ENCODE measurements around the gene SLC6A17.

SLC6A17 gene

DNA sequence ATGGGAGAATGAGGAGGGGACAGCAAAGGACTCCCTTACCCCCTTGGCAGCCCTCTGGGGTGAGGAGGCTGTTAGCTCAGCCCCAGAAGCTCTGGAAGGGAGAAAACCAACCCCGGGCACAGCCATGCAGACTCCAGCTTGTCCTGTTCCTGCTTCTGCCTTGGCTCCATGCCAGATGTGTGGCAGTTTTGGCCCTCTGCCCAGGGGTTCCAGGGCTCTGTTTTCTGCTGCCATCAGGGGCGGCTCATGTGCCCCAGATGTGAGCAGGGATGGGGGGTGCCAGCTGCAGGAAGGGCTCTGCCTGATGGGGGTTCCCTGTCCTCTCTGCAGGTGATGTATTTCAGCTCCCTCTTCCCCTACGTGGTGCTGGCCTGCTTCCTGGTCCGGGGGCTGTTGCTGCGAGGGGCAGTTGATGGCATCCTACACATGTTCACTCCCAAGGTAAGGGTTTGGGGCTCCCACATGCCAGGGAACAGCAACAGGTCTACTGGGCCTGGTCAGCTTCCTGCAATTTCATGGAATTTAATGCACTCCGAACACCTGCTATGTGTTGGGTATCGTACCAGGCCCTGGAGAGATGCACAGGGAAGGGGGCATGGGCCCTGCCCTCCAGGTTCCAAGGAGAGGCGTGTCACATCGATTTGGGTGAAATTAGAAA lies 26.1 kb downstream of the SLC6A17 start:
- no peaks in the 10 kb centered on the region for H3K27me3 ChIP-seq (ENCODE audit: low read depth, low read length)
- H3K36me3 ChIP-seq (ENCODE audit: control insufficient read depth in 1 of 2, insufficient read depth in 2 of 2, low read length in 2 of 2) = no peaks in the 10 kb centered on the region
- H3K27ac ChIP-seq (ENCODE audit: low read length) = no peak overlapping the region
- H3K4me3 ChIP-seq (ENCODE audit: low read depth in 1 of 2, low read length in 2 of 2) = no peak overlapping the region
- H3K9me3 ChIP-seq (ENCODE audit: control insufficient read depth in 1 of 2, low read length in 2 of 2) = no peaks in the 10 kb centered on the region
- H3K4me1 ChIP-seq (ENCODE audit: control insufficient read depth in 1 of 2, insufficient read depth in 2 of 2, low read length in 2 of 2) = no peaks in the 10 kb centered on the region

DNA sequence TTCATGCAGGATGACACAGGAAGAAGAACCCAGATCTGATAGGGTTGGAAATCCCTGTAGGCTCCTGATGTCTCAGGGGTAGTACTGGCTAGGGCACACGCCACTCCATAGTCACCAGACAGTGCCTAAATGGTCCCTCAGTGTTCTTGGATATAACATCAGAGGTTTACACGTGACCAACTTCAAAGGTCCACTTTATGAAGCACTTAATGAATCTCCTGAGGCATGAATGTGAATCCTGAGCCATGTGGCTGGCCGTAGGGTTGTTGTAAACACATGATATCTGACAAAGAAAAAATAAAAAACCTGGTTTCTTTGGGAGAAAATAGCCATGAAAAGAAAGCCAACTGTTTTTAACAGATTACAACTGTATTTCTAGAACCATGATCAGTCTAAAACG lies 27.5 kb downstream of the SLC6A17 start:
- H3K4me3 ChIP-seq (ENCODE audit: low read depth in 1 of 2, low read length in 2 of 2) = no peak overlapping the region
- no peaks in the 10 kb centered on the region for H3K36me3 ChIP-seq (ENCODE audit: control insufficient read depth in 1 of 2, insufficient read depth in 2 of 2, low read length in 2 of 2)

DNA sequence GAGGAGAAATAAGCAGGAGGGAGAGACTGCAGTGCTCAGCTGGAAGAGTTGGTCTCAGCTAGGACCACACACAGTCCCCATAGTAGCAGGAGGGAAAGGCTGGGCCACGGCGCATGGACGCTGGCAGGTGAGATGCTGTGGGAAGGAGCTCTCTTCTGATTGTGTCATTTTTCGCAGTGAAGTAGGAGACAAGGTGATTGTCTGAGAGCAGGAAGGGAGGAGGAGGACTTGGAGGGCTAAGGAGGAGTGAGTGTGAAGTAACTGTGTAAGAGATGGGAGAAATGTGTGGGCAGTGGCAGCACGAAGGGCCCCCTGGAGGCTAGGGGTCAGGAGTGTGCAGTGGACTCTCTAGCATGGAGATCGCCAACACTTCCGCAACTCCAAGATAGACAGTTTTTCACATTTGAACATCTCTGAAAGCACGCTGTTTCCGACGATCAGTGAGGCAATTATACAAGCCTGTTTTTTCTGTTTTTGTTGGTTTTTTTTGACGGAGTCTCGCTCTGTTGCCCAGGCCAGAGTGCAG lies 33.4 kb downstream of the SLC6A17 start:
- Histone ChIP-seq H3K9me3 (ENCODE audit: control insufficient read depth in 1 of 2, low read length in 2 of 2) (no peaks in the 10 kb centered on the region), H3K4me1 (ENCODE audit: control insufficient read depth in 1 of 2, insufficient read depth in 2 of 2, low read length in 2 of 2) (peaks cover 0 to 12% of the 10 kb centered on the region in 2 donors), H3K27ac (ENCODE audit: low read length) (no peak overlapping the region), H3K27me3 (ENCODE audit: low read depth, low read length) (no peaks in the 10 kb centered on the region), H3K36me3 (ENCODE audit: control insufficient read depth in 1 of 2, insufficient read depth in 2 of 2, low read length in 2 of 2) (no peaks in the 10 kb centered on the region), H3K4me3 (ENCODE audit: low read depth in 1 of 2, low read length in 2 of 2) (no peak overlapping the region)

More for the DNA sequence above, 27.5 kb downstream of the SLC6A17 start:
- Histone ChIP-seq H3K9me3 (ENCODE audit: control insufficient read depth in 1 of 2, low read length in 2 of 2) (no peaks in the 10 kb centered on the region), H3K27ac (ENCODE audit: low read length) (no peak overlapping the region), H3K27me3 (ENCODE audit: low read depth, low read length) (no peaks in the 10 kb centered on the region), H3K4me1 (ENCODE audit: control insufficient read depth in 1 of 2, insufficient read depth in 2 of 2, low read length in 2 of 2) (no peaks in the 10 kb centered on the region)

DNA sequence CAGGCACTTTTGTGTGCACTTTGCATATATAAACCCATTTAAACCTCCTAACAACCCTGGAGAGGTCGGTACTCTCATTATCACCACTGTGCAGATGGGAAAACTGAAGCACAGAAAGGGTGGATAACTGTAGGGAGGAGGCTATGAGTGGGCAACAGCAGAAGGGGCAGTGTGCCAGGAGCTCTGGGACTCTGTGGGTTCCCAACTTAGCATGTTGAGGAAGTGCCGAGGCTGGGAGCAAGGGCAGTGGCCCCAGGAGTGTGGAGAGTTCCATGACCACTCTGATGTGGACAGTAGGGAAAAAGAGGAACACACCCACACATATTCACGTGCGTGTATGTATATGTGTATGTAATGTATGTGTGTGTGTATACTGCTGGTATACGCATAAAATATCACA lies 34.2 kb downstream of the SLC6A17 start:
- Histone ChIP-seq H3K27ac (ENCODE audit: low read length) (no peak overlapping the region), H3K36me3 (ENCODE audit: control insufficient read depth in 1 of 2, insufficient read depth in 2 of 2, low read length in 2 of 2) (no peaks in the 10 kb centered on the region), H3K4me1 (ENCODE audit: control insufficient read depth in 1 of 2, insufficient read depth in 2 of 2, low read length in 2 of 2) (peaks cover 0 to 12% of the 10 kb centered on the region in 2 donors), H3K4me3 (ENCODE audit: low read depth in 1 of 2, low read length in 2 of 2) (no peak overlapping the region), H3K9me3 (ENCODE audit: control insufficient read depth in 1 of 2, low read length in 2 of 2) (no peaks in the 10 kb centered on the region), H3K27me3 (ENCODE audit: low read depth, low read length) (no peaks in the 10 kb centered on the region)

DNA sequence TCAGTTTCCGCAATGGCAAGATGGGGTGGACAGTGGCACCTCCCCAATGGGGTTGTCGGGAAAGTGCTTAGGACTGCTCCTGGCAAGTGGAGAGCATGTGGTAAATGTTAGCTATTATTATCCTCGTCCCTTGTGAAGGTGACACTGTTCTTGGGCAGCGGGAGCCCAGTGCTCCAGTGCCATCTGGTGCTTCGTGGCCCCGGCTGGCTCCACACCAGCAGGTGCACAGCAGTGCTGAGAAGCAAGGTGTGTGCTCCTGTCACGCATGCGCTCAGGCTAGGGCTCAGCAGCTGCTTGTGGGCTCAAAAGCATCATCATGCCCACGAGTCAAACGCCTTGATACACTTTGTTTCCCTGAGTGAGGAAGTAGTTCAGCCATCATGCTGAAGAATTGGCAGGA lies 34.9 kb downstream of the SLC6A17 start:
- Histone ChIP-seq H3K27me3 (ENCODE audit: low read depth, low read length) (no peaks in the 10 kb centered on the region), H3K27ac (ENCODE audit: low read length) (no peak overlapping the region), H3K4me1 (ENCODE audit: control insufficient read depth in 1 of 2, insufficient read depth in 2 of 2, low read length in 2 of 2) (peaks cover 0 to 12% of the 10 kb centered on the region in 2 donors), H3K36me3 (ENCODE audit: control insufficient read depth in 1 of 2, insufficient read depth in 2 of 2, low read length in 2 of 2) (no peaks in the 10 kb centered on the region), H3K4me3 (ENCODE audit: low read depth in 1 of 2, low read length in 2 of 2) (no peak overlapping the region), H3K9me3 (ENCODE audit: control insufficient read depth in 1 of 2, low read length in 2 of 2) (no peaks in the 10 kb centered on the region)

DNA sequence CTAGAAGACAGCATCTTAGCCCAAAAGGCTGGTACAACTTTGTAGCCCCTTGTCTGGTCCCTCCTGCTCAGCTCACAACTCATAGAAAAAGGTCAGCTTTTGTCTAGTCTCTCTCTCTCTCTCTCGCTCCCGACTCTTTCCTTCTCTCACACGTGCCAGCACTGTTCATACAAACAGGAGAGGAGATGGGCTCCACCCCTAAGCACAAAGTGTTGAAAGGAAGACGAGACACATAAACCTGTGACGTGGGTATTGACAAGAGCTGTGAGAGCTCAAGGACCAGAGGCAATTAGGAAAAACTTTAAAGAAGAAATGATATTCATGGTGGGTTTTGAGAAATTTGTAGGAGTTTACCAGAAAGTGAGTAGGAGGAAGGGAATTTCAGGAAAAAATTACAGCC lies 36.3 kb downstream of the SLC6A17 start:
- no peaks in the 10 kb centered on the region for H3K9me3 ChIP-seq (ENCODE audit: control insufficient read depth in 1 of 2, low read length in 2 of 2)
- H3K27ac ChIP-seq (ENCODE audit: low read length) = no peak overlapping the region
- H3K27me3 ChIP-seq (ENCODE audit: low read depth, low read length) = no peaks in the 10 kb centered on the region
- peaks cover 0 to 12% of the 10 kb centered on the region in 2 donors for H3K4me1 ChIP-seq (ENCODE audit: control insufficient read depth in 1 of 2, insufficient read depth in 2 of 2, low read length in 2 of 2)
- no peaks in the 10 kb centered on the region for H3K36me3 ChIP-seq (ENCODE audit: control insufficient read depth in 1 of 2, insufficient read depth in 2 of 2, low read length in 2 of 2)
- H3K4me3 ChIP-seq (ENCODE audit: low read depth in 1 of 2, low read length in 2 of 2) = no peak overlapping the region

DNA sequence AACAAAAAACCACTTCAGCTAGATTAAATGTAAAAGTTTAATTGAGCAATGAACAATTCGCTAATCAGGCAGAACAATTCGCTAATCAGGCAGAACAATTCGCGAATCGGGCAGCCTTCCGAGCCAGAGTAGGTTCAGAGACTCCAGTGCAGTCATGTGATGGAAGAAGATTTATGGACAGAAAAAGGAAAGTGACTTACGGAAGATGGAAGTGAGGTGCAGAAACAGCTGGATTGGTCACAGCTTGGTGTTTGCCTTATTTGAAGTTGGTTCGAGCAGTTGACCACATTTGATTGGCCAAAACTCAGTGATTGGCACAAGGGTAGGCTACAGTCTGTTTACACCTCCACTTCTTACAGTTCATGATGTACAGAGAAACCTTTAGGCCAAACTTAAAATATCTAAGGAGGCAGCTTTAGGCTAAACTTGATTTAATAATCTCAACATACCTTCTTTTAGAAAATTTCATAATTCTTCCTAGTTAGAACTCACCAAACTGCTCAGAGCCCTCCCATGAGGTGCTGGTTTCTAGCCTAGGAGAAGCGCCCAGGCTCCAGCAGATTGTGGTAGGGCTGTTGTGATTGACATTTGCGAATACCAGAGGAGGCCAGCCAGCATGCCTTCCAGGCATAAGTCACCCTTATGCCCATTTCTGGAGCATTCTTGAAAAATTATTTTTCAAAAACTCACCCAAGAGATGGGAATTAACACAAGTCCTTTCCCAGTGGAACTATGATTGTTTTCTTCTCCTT lies 37.0 kb downstream of the SLC6A17 start:
- Histone ChIP-seq H3K27me3 (ENCODE audit: low read depth, low read length) (no peaks in the 10 kb centered on the region), H3K4me3 (ENCODE audit: low read depth in 1 of 2, low read length in 2 of 2) (no peak overlapping the region), H3K4me1 (ENCODE audit: control insufficient read depth in 1 of 2, insufficient read depth in 2 of 2, low read length in 2 of 2) (peaks cover 0 to 12% of the 10 kb centered on the region in 2 donors), H3K9me3 (ENCODE audit: control insufficient read depth in 1 of 2, low read length in 2 of 2) (no peaks in the 10 kb centered on the region), H3K27ac (ENCODE audit: low read length) (no peak overlapping the region), H3K36me3 (ENCODE audit: control insufficient read depth in 1 of 2, insufficient read depth in 2 of 2, low read length in 2 of 2) (no peaks in the 10 kb centered on the region)

DNA sequence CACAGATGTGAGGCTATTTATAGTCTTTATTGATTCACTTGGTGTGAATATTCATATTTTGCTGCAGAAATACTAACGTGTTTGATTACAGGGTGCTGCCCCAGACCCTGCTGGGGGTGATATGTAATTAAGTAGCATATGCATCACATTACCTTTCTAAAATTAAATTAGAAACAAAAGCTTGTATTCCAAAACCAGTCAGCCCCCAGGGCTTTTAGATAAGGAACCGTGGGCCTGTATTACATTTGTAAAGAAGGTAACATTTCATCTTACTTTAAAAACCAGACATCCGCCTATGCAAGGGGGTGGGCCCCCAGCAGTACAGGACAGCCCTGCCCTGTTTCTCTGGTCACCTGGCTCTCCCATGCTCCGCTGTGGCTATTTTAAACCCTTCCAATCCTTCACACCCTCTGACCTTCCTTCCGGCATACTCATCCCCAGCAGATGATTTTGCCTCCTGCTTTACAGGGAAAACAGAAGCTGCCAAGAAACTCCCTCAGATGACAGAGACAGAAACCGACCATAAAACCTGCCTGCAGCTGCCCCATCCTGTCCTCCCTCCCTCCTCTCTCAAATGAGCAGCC lies 37.8 kb downstream of the SLC6A17 start:
- H3K27ac ChIP-seq (ENCODE audit: low read length) = no peak overlapping the region

DNA sequence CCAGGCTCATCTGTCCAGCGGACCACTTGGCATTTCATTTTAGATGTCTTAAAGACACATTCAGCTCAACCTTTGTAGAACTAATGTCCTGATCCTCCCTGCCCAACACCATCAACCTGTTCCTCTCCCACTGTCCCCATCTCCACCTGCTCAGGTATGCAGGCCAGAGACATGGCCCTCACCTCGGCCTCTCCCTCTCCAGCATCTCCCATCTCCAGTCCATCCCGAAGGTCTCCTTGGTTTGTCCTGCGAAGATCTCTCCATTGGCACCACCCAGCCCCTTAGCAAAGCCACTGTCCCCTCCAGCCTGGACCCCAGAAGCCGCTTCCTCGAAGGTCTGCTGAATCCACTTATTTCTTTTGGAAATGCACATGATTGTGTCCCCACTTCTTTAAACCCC lies 38.9 kb downstream of the SLC6A17 start:
- Histone ChIP-seq H3K27me3 (ENCODE audit: low read depth, low read length) (no peaks in the 10 kb centered on the region), H3K9me3 (ENCODE audit: control insufficient read depth in 1 of 2, low read length in 2 of 2) (no peaks in the 10 kb centered on the region), H3K4me1 (ENCODE audit: control insufficient read depth in 1 of 2, insufficient read depth in 2 of 2, low read length in 2 of 2) (peaks cover 0 to 12% of the 10 kb centered on the region in 2 donors), H3K36me3 (ENCODE audit: control insufficient read depth in 1 of 2, insufficient read depth in 2 of 2, low read length in 2 of 2) (no peaks in the 10 kb centered on the region), H3K27ac (ENCODE audit: low read length) (no peak overlapping the region), H3K4me3 (ENCODE audit: low read depth in 1 of 2, low read length in 2 of 2) (no peak overlapping the region)

More for the DNA sequence above, 37.8 kb downstream of the SLC6A17 start:
- Histone ChIP-seq H3K4me3 (ENCODE audit: low read depth in 1 of 2, low read length in 2 of 2) (no peak overlapping the region), H3K27me3 (ENCODE audit: low read depth, low read length) (no peaks in the 10 kb centered on the region), H3K36me3 (ENCODE audit: control insufficient read depth in 1 of 2, insufficient read depth in 2 of 2, low read length in 2 of 2) (no peaks in the 10 kb centered on the region), H3K9me3 (ENCODE audit: control insufficient read depth in 1 of 2, low read length in 2 of 2) (no peaks in the 10 kb centered on the region), H3K4me1 (ENCODE audit: control insufficient read depth in 1 of 2, insufficient read depth in 2 of 2, low read length in 2 of 2) (peaks cover 0 to 12% of the 10 kb centered on the region in 2 donors)

DNA sequence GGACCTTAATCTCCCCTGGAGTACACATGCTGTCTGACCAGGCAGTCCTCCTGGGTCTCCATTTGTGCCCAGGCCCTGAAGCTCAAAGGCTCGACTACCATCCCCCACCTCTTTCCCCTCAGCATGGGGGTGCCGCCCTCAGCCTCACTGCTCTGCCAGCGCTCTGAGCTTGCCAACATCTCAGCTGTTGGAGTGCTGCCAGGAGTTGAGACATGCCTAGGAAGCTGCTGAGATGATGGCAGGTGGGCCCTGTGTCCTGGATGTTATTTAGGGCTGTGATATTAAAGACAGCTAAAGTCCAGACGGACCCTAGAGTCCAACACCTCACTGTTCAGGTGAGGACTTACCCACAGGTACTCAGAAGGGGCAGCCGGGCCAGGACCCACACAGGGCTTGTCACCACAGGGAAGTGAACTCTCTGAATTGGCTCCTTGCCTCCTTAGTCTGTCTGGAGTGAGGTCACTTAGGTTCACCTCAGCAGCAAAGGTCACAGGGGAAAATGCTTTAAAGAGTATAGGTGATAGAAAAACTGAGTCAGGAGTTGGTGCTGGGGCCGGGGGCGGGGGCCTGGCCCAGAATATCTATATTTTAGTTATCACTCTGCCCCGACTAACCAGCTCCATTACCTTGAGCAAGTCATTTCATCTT lies 40.1 kb downstream of the SLC6A17 start:
- Histone ChIP-seq H3K4me3 (ENCODE audit: low read depth in 1 of 2, low read length in 2 of 2) (no peak overlapping the region), H3K27me3 (ENCODE audit: low read depth, low read length) (no peaks in the 10 kb centered on the region), H3K4me1 (ENCODE audit: control insufficient read depth in 1 of 2, insufficient read depth in 2 of 2, low read length in 2 of 2) (peaks cover 0 to 12% of the 10 kb centered on the region in 2 donors), H3K9me3 (ENCODE audit: control insufficient read depth in 1 of 2, low read length in 2 of 2) (no peaks in the 10 kb centered on the region), H3K36me3 (ENCODE audit: control insufficient read depth in 1 of 2, insufficient read depth in 2 of 2, low read length in 2 of 2) (no peaks in the 10 kb centered on the region), H3K27ac (ENCODE audit: low read length) (no peak overlapping the region)

DNA sequence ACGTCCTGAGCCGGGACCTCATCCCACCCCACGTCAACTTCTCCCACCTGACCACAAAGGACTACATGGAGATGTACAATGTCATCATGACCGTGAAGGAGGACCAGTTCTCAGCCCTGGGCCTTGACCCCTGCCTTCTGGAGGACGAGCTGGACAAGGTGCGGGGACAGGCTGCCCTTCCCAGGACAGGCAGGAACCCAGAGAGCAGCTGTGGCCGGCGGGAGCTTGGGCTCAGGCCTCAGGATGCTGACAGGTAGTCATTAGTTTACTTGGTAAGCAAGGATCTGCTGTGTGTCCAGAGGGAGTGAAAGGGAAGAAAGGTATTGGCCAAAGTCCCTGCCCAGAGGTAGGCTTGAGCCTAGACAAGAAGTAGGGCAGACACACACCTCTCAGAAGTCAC lies 42.2 kb downstream of the SLC6A17 start:
- H3K4me3 ChIP-seq (ENCODE audit: low read depth in 1 of 2, low read length in 2 of 2) = no peak overlapping the region
- H3K36me3 ChIP-seq (ENCODE audit: control insufficient read depth in 1 of 2, insufficient read depth in 2 of 2, low read length in 2 of 2) = no peaks in the 10 kb centered on the region
- no peaks in the 10 kb centered on the region for H3K9me3 ChIP-seq (ENCODE audit: control insufficient read depth in 1 of 2, low read length in 2 of 2)
- H3K4me1 ChIP-seq (ENCODE audit: control insufficient read depth in 1 of 2, insufficient read depth in 2 of 2, low read length in 2 of 2) = peaks cover 0 to 8% of the 10 kb centered on the region in 2 donors
- H3K27ac ChIP-seq (ENCODE audit: low read length) = no peak overlapping the region
- no peaks in the 10 kb centered on the region for H3K27me3 ChIP-seq (ENCODE audit: low read depth, low read length)

Measured in muscle layer of duodenum (tissue), 2 donors.